Measurements from ENCODE around the gene MYO9B.

The MYO9B gene

GRCh38 chr19:17242431-17243208 lies 167.0 kb downstream of the MYO9B start:
- DNase-seq (ENCODE audit: low spot score), result no peak

GRCh38 chr19:17243211-17243829 lies 167.7 kb downstream of the MYO9B start:
- DNase-seq (ENCODE audit: low spot score), result no peak

GRCh38 chr19:17243830-17244617 lies 168.4 kb downstream of the MYO9B start:
- DNase-seq (ENCODE audit: low spot score), result peak; percentile 60

- DNase-seq (ENCODE audit: low spot score), result peak; percentile 46
Measured at GRCh38 chr19:17244618-17245534, 169.3 kb downstream of the MYO9B start.

- no peak for DNase-seq (ENCODE audit: low spot score)
Measured at GRCh38 chr19:17245535-17245984, 170.0 kb downstream of the MYO9B start, which contains the start of gene NR2F6. Gene NR2F6, minus strand, starts transcription at chr19:17245919. Its CDS starts 699 bp downstream, at chr19:17245220.

GRCh38 chr19:17246681-17247425 lies 171.3 kb downstream of the MYO9B start:
- DNase-seq (ENCODE audit: low spot score), result peak; percentile 64

- no peak for DNase-seq (ENCODE audit: low spot score)
Measured at GRCh38 chr19:17248011-17248776, 172.6 kb downstream of the MYO9B start.

GRCh38 chr19:17249887-17250548 lies 174.4 kb downstream of the MYO9B start:
- no peak for DNase-seq (ENCODE audit: low spot score)

GRCh38 chr19:17254636-17255035 lies 179.1 kb downstream of the MYO9B start:
- DNase-seq (ENCODE audit: low spot score), result no peak

GRCh38 chr19:17255150-17255621 lies 179.6 kb downstream of the MYO9B start:
- DNase-seq (ENCODE audit: low spot score), result no peak

GRCh38 chr19:17256130-17256529 lies 180.6 kb downstream of the MYO9B start:
- no peak for DNase-seq (ENCODE audit: low spot score)

GRCh38 chr19:17259118-17259780 lies 183.7 kb downstream of the MYO9B start:
- no peak for DNase-seq (ENCODE audit: low spot score)

GRCh38 chr19:17259934-17260333 lies 184.4 kb downstream of the MYO9B start:
- DNase-seq (ENCODE audit: low spot score), result no peak

GRCh38 chr19:17260842-17261325 lies 185.3 kb downstream of the MYO9B start:
- peak; percentile 87 for DNase-seq (ENCODE audit: low spot score)

- no peak for DNase-seq (ENCODE audit: low spot score)
Measured at GRCh38 chr19:17262557-17262956, 187.0 kb downstream of the MYO9B start.
